HEK293 (cell line): ENCODE measurements around the gene KCNAB1.

Experiments used
- CTCF ChIA-PET: fragments of 350-600 bp; formaldehyde crosslinking; extraction: SDS; loops from one replicate; lab custom pipeline; 2021; ENCODE audit warnings: antibody characterized with exemption; lab: Yijun Ruan, JAX
- POLR2A ChIA-PET: fragments of 300-600 bp; formaldehyde crosslinking; extraction: SDS; loops from one replicate; lab custom pipeline; 2020; ENCODE audit warnings: antibody characterized with exemption, inconsistent platforms; lab: Yijun Ruan, JAX
- H3K27ac ChIP-seq: fragments of 200-500 bp; sonication (Bioruptor generic); 2 replicates; pipeline ENCODE4 v1.5.1; 2014; ENCODE audit warnings: low read depth, low read length, control low read depth, inconsistent platforms; ENCODE audit errors: extremely low read depth
- H3K36me3 ChIP-seq, 2 experiments: fragments of 200-500 bp in 1 of 2; sonication (Bioruptor generic) in 1 of 2; 1 replicate in 1 of 2; 2 replicates in 1 of 2; pipeline ENCODE4 v1.5.1; 2014 to 2017; ENCODE audit warnings: inconsistent platforms in 2 of 2, low read length in 2 of 2; ENCODE audit not compliant: control insufficient read depth in 2 of 2, insufficient read depth in 1 of 2
- H3K4me1 ChIP-seq: fragments of 200-500 bp; sonication (Bioruptor generic); 2 replicates; pipeline ENCODE4 v1.5.1; 2014; ENCODE audit warnings: mild to moderate bottlenecking, low read length, inconsistent platforms; ENCODE audit not compliant: control insufficient read depth, insufficient read depth
- H3K4me3 ChIP-seq: 2 replicates; pipeline ENCODE4 v1.5.1; 2011; ENCODE audit warnings: low read depth, mild to moderate bottlenecking, control low read depth, low read length, moderate library complexity
- H3K9me3 ChIP-seq: fragments of 200-500 bp; sonication (Bioruptor generic); 2 replicates; pipeline ENCODE4 v1.5.1; 2014; ENCODE audit warnings: low read depth, low read length, inconsistent platforms; ENCODE audit not compliant: control insufficient read depth, insufficient read depth
- CTCF ChIP-seq: fragments of 450-650 bp; formaldehyde crosslinking; IDR thresholded peaks from 2 replicates; pipeline ENCODE4 v1.5.1; 2016; ENCODE audit warnings: missing biosample characterization, missing genetic modification characterization
- GFI1B ChIP-seq: fragments of 450-650 bp; formaldehyde crosslinking; IDR thresholded peaks from 2 replicates; pipeline ENCODE4 v1.5.1; 2016; ENCODE audit warnings: missing biosample characterization, missing genetic modification characterization
- ZBTB10 ChIP-seq: fragments of 450-650 bp; formaldehyde crosslinking; IDR thresholded peaks from 2 replicates; pipeline ENCODE4 v1.5.1; 2016; ENCODE audit warnings: missing biosample characterization, missing genetic modification characterization
- ZBTB20 ChIP-seq: fragments of 450-650 bp; formaldehyde crosslinking; IDR thresholded peaks from 2 replicates; pipeline ENCODE4 v1.5.1; 2016; ENCODE audit warnings: missing biosample characterization, missing genetic modification characterization
- ZNF10 ChIP-seq: fragments of 450-650 bp; formaldehyde crosslinking; IDR thresholded peaks from 2 replicates; pipeline ENCODE4 v1.5.1; 2017; ENCODE audit warnings: missing biosample characterization, missing genetic modification characterization
- ZNF174 ChIP-seq: fragments of 450-650 bp; formaldehyde crosslinking; IDR thresholded peaks from 2 replicates; pipeline ENCODE4 v1.5.0; 2017; ENCODE audit warnings: missing biosample characterization, mild to moderate bottlenecking, missing genetic modification characterization
- ZNF184 ChIP-seq: fragments of 450-650 bp; IDR thresholded peaks from 2 replicates; pipeline ENCODE4 v1.5.1; 2018; ENCODE audit warnings: missing biosample characterization, mild to moderate bottlenecking, missing genetic modification characterization
- ZNF24 ChIP-seq: fragments of 450-650 bp; formaldehyde crosslinking; IDR thresholded peaks from 2 replicates; pipeline ENCODE4 v1.5.1; 2016; ENCODE audit warnings: missing biosample characterization, missing genetic modification characterization
- ZNF280D ChIP-seq: fragments of 450-650 bp; formaldehyde crosslinking; IDR thresholded peaks from 2 replicates; pipeline ENCODE4 v1.5.1; 2016; ENCODE audit warnings: missing biosample characterization, missing genetic modification characterization
- ZNF488 ChIP-seq: fragments of 450-650 bp; formaldehyde crosslinking; IDR thresholded peaks from 2 replicates; pipeline ENCODE4 v1.5.1; 2016; ENCODE audit warnings: missing biosample characterization, missing genetic modification characterization
- ZNF518A ChIP-seq: fragments of 450-650 bp; formaldehyde crosslinking; conservative IDR thresholded peaks from 2 replicates; pipeline ENCODE4 v1.5.1; 2016; ENCODE audit warnings: low read depth, missing biosample characterization, missing genetic modification characterization
- ZNF529 ChIP-seq: fragments of 450-650 bp; formaldehyde crosslinking; IDR thresholded peaks from 2 replicates; pipeline ENCODE4 v1.5.1; 2017; ENCODE audit warnings: missing genetic modification characterization, missing biosample characterization; ENCODE audit not compliant: insufficient replicate concordance
- ZNF558 ChIP-seq: fragments of 450-650 bp; formaldehyde crosslinking; IDR thresholded peaks from 2 replicates; pipeline ENCODE4 v1.5.1; 2016; ENCODE audit warnings: missing biosample characterization, missing genetic modification characterization
- ZNF664 ChIP-seq: fragments of 450-650 bp; formaldehyde crosslinking; IDR thresholded peaks from 2 replicates; pipeline ENCODE4 v1.5.1; 2016; ENCODE audit warnings: missing biosample characterization, missing genetic modification characterization
- ZNF707 ChIP-seq: fragments of 450-650 bp; formaldehyde crosslinking; IDR thresholded peaks from 2 replicates; pipeline ENCODE4 v1.5.1; 2016; ENCODE audit warnings: missing biosample characterization, missing genetic modification characterization
- ZNF76 ChIP-seq: fragments of 450-650 bp; formaldehyde crosslinking; IDR thresholded peaks from 2 replicates; pipeline ENCODE4; 2016; ENCODE audit warnings: low read depth, missing biosample characterization, missing genetic modification characterization, borderline replicate concordance
- ZNF830 ChIP-seq: fragments of 450-650 bp; IDR thresholded peaks from 2 replicates; pipeline ENCODE4 v1.5.0; 2018; ENCODE audit warnings: missing biosample characterization, missing genetic modification characterization, low read depth, mild to moderate bottlenecking, moderate library complexity

The KCNAB1 gene

GRCh38 chr3:156211583-156211982 is 91.2 kb downstream of the KCNAB1 start (continued):
- no peak for TF ChIP-seq ZNF529 (tag by site-specific recombination)

GRCh38 chr3:156214676-156215075 is 94.3 kb downstream of the KCNAB1 start:
- POLR2A ChIA-PET, result no interaction called here
- no peak overlapping the region for H3K27ac ChIP-seq
- no peaks in the 10 kb centered on the region for H3K36me3 ChIP-seq
- no peaks in the 10 kb centered on the region for H3K9me3 ChIP-seq
- no peak overlapping the region for H3K4me3 ChIP-seq
- CTCF ChIA-PET, result interaction anchor here (0.6 kb wide), 1 partner anchor 56 kb away, joined by 3 read pairs; no protein-coding TSS in a partner anchor
- H3K4me1 ChIP-seq, result no peaks in the 10 kb centered on the region
- TF ChIP-seq ZNF830 (tag by site-specific recombination) (no peak), ZBTB10 (tag by site-specific recombination) (no peak), ZNF707 (tag by site-specific recombination) (no peak), ZNF518A (tag by site-specific recombination) (no peak), ZNF174 (tag by site-specific recombination) (no peak), ZNF184 (tag by site-specific recombination) (no peak), ZNF664 (no peak), ZNF76 (tag by site-specific recombination) (no peak), ZNF488 (tag by site-specific recombination) (no peak), GFI1B (no peak), ZNF24 (tag by site-specific recombination) (no peak), ZNF10 (tag by site-specific recombination) (no peak), ZBTB20 (tag by site-specific recombination) (no peak), ZNF280D (tag by site-specific recombination) (no peak), ZNF558 (tag by site-specific recombination) (no peak), CTCF (tag by site-specific recombination) (no peak)
